PFSK-1 (cell line): ENCODE results near the gene HSPG2.

Source experiments
- FOXP2 ChIP-seq: optimal IDR thresholded peaks from 2 replicates; pipeline ENCODE3; 2011; ENCODE audit warnings: borderline replicate concordance, control low read depth, inconsistent platforms; ENCODE audit not compliant: insufficient read depth; ENCODE audit errors: extremely low read length, extremely low read depth
- POLR2AphosphoS5 ChIP-seq: IDR thresholded peaks from 2 replicates; pipeline ENCODE4 v1.6.1; 2012; ENCODE audit warnings: low read depth, mild to moderate bottlenecking, control low read depth, low read length, moderate library complexity
- REST ChIP-seq, 2 experiments: IDR thresholded peaks; 2 replicates each; pipeline versions ENCODE4 v1.6.1 to v1.8.0; 2011 to 2012; ENCODE audit warnings: low read depth in 2 of 2, low read length in 2 of 2, control low read depth in 1 of 2, inconsistent platforms in 1 of 2, mild to moderate bottlenecking in 1 of 2, moderate library complexity in 1 of 2; ENCODE audit not compliant: insufficient read depth in 1 of 2
- SIN3A ChIP-seq: IDR thresholded peaks from 2 replicates; pipeline ENCODE4 v1.6.1; 2012; ENCODE audit warnings: mild to moderate bottlenecking, low read length, moderate library complexity, borderline replicate concordance; ENCODE audit not compliant: insufficient read depth
- TAF1 ChIP-seq: IDR thresholded peaks from 2 replicates; pipeline ENCODE4 v1.6.1; 2012; ENCODE audit warnings: low read length, control low read depth, borderline replicate concordance; ENCODE audit not compliant: insufficient read depth

Gene HSPG2

GRCh38 chr1:21891621-21892479 is 45.3 kb downstream of the HSPG2 start:
- TF ChIP-seq FOXP2 (no peak), REST (IDR thresholded peaks at IDR 0.05; ENCODE audit: insufficient read depth in 1 of 2, low read depth in 2 of 2, low read length in 2 of 2) (no peak), POLR2AphosphoS5 (no peak), TAF1 (no peak), SIN3A (no peak)

- TF ChIP-seq POLR2AphosphoS5, result no peak
- TF ChIP-seq FOXP2, result no peak
- no peak for TF ChIP-seq TAF1
- no peak for TF ChIP-seq SIN3A
- TF ChIP-seq REST (IDR thresholded peaks at IDR 0.05; ENCODE audit: insufficient read depth in 1 of 2, low read depth in 2 of 2, low read length in 2 of 2), result no peak
Observed at GRCh38 chr1:21891081-21891480, 46.0 kb downstream of the HSPG2 start.

GRCh38 chr1:21888500-21888899 is 48.6 kb downstream of the HSPG2 start:
- TF ChIP-seq TAF1, result no peak
- no peak for TF ChIP-seq REST (IDR thresholded peaks at IDR 0.05; ENCODE audit: insufficient read depth in 1 of 2, low read depth in 2 of 2, low read length in 2 of 2)
- TF ChIP-seq POLR2AphosphoS5, result no peak
- no peak for TF ChIP-seq SIN3A
- TF ChIP-seq FOXP2, result no peak

- TF ChIP-seq TAF1 (no peak), REST (IDR thresholded peaks at IDR 0.05; ENCODE audit: insufficient read depth in 1 of 2, low read depth in 2 of 2, low read length in 2 of 2) (no peak), POLR2AphosphoS5 (no peak), SIN3A (no peak), FOXP2 (no peak)
Observed at GRCh38 chr1:21887796-21888195, 49.3 kb downstream of the HSPG2 start.
